ENCODE measurements around the gene VWA5B2.
A peak's percentile ranks its signal among the peaks of the same experiment; 100 is the strongest.

VWA5B2 gene

DNA sequence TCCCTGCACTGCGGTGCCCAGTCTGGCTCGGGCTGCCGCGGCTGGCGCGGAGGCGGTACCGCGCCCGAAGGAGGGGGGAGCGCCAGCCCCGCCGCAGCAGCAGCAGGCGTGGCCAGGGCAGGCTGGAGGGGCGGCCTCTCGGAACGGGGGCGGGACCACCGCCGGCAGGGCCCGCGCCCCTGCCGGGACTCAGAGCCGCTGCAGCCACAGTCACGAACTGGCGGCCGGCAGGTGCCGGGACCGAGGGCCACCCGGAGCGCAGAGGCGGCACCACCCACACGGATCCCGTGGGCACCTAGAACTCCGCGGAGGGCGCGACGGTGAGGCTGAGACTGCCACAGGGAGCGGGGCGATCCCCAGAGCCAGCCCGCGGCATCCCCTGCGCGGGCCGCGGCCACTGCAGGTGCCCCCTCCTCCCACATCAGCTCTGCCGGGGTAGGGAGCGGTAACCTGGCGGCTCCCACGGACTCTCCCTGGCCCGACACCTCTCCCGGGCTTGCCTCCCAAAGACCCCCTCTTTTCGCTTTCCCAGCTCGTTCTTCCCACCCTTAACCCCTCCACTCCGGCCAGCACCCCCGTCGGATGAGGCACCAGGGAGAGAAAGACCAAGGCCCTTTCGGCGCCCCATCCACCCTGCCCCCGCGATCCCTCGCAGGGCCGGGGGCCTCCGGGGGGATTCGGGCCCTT is at the start of gene VWA5B2:
TSS of gene VWA5B2 (plus strand) at position 192 of the 687 bp plus-strand sequence. CDS start 944 bp downstream, outside the sequence.
- DNase-seq = peak; percentile 76

DNA sequence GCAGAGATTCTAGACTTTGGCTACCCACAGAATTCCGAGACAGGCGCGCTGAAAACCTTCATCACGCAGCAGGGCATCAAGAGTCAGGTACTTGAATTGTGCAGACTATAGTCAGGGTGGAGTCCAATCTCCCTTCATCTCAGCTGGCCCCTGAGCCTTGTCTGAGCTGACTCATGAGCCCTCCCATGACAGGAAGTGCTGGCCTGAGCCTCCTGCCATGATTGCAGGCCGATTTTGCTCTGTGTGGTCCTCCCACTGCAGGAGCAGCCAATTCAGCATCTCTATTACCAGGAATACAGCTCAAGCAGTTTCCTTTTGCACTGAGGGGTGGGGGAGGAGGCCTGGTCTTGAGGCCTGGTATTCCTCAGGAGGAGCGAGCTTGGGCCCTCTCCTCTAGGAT is 49.2 kb upstream of the VWA5B2 start:
- no peak for DNase-seq

DNA sequence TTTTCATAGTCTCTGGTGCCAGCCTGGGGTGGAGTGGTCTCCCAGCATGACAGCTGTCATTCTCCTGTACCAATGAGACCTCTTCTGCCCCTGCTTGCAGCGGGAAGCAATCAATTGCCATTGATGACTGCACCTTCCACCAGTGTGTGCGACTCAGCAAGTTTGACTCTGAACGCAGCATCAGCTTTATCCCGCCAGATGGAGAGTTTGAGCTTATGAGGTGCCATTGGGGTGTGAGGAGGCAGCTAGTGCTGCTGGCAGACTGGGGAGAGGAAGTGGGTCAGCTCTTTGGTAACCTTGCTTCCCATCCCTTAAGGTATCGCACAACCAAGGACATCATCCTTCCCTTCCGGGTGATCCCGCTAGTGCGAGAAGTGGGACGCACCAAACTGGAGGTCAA is 47.8 kb upstream of the VWA5B2 start:
- DNase-seq = no peak

DNA sequence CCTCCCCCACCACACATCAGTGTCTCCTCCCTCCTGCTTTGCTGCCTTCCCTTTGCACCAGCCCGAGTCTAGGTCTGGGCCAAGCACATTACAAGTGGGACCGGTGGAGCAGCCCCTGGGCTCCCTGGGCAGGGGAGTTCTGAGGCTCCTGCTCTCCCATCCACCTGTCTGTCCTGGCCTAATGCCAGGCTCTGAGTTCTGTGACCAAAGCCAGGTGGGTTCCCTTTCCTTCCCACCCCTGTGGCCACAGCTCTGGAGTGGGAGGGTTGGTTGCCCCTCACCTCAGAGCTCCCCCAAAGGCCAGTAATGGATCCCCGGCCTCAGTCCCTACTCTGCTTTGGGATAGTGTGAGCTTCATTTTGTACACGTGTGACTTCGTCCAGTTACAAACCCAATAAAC is 45.7 kb upstream of the VWA5B2 start:
- DNase-seq = no peak

DNA sequence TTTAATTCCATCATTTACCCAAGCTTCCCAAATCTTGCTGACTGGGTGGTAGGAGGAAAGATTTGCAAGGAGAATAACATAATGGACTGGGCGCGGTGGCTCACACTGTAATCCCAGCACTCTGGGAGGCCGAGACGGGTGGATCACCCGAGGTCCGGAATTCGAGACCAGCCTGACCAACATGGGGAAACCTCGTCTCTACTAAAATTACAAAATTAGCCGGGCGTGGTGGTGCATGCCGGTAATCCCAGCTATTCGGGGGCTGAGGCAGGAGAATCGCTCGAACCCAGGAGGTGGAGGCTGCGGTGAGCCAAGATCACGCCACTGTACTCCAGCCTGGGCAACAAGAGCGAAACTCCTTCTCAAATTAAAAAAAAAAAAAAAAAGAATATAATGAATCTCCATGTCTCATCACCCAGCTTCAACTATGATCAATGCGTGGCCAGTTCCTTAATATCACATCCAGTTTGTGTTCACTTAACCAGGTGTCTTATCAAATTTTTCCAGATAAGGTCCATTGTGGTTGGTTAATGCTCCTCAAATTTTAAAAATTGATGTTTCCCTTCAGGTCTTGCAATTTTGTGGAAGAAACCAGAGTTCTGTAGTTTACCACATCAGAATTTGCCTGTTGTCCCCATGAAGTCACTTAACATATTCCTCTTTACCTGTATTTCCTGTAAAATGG is 44.7 kb upstream of the VWA5B2 start:
- DNase-seq = no peak

DNA sequence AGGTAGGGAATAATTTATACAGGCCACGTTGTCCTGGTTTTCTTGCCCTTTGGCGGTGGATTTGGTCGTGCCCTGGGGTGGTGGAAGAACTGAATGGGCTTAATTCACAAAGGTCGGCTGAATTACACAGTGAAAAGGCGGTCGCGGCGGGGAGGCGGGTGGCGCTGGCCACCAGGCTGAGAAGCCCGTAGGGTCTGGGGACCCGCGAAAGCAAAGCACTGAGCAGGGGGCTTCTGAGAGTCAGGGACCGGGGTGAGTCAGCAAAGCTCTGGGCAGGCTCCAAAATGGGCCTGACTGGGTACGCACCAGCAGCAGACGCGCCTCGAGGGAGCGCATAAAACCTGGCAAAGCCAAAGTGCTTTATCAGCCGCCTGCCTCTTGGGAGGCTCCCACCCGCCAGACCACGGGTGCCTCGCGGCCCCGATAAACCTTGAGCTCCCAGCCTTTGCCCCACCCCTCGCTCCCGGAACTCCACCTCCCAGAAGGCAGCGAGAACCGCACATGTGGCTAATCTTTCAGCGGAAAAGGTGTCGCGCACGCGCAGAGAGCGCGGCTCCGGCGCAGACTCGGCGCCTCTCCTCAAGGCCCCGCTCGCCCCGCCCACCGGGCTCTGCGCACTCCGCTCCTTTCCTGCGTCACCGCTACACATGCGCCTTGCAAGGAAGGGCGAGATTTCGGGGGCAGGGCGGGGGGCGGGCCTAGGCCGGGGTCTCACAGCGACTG is 43.8 kb upstream of the VWA5B2 start:
- peak; percentile 99 for DNase-seq

DNA sequence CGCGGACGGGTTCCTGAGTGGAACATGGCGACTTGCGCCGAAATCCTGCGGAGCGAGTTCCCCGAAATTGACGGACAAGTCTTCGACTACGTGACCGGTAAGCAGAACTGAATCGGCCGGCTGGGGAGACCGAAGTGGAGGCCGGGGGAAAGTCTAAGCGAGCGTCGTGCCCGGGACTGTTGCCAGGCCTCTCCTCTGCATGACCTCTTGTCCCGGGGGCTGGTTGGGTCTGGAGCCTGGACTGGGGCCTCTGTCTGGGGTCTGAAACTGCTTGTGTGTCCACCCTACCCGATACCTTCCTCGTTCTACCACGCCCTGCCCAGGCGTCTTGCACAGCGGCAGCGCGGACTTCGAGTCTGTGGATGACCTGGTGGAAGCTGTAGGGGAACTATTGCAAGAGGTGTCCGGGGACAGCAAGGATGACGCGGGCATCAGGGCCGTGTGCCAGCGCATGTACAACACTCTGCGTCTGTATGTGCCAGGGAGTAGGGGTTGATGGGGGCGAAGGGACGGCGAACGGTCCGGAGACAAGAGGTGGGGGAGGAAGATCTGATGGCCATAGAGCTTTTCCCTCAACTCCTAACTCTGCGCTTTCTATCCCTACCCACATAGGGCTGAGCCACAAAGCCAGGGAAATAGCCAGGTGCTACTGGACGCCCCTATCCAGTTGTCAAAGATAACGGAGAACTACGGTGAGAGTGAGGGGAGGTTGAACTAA is 43.0 kb upstream of the VWA5B2 start, which contains the start of gene ABCF3:
TSS of gene ABCF3 (plus strand) at position 16 of the 718 bp plus-strand sequence. CDS start at position 25, 9 bp downstream.
- no peak for DNase-seq

DNA sequence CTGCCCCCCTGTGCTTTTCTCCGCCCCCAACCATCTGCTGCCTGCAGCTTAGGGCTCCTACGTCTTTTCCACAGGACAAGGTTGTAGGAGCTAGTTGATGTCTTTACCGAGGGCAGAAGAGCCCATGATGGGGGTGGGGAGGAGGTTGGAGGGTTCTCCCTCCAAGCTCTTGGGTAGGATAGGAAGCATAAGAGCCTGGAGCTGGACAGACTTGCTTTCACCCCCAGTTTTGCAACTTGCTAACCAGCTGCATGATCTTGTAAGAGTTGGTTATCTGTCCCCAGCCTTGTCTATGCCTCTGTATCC is 42.5 kb upstream of the VWA5B2 start:
- DNase-seq = no peak

DNA sequence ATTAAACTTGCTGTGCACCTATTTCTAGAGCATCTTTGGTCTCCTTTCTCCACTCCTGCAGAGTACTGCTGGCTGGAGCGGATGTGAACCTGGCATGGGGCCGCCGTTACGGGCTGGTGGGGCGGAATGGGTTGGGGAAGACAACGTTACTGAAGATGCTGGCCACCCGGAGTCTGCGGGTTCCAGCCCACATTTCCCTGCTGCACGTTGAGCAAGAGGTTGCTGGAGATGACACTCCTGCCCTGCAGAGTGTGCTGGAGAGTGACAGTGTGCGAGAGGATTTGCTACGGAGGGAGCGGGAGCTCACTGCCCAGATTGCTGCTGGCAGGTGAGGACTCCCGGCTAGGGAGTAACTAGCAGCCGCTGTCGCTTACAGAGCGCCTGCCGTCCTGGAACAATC is 41.3 kb upstream of the VWA5B2 start:
- DNase-seq = no peak

DNA sequence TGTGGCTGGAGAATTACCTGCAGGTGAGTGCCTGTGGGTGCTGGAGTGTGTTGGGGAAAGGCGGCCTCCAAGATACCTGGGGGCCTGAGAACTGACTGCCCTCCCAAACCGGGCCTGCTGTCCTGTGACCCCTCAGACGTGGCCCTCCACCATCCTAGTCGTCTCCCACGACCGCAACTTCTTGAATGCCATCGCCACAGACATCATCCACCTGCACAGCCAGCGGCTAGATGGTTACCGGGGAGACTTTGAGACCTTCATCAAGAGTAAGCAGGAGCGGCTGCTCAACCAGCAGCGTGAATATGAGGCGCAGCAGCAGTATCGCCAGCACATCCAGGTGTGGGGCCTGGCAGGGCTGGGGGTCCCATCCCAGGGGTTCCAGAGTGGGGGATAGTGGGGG is 40.0 kb upstream of the VWA5B2 start:
- DNase-seq = no peak

DNA sequence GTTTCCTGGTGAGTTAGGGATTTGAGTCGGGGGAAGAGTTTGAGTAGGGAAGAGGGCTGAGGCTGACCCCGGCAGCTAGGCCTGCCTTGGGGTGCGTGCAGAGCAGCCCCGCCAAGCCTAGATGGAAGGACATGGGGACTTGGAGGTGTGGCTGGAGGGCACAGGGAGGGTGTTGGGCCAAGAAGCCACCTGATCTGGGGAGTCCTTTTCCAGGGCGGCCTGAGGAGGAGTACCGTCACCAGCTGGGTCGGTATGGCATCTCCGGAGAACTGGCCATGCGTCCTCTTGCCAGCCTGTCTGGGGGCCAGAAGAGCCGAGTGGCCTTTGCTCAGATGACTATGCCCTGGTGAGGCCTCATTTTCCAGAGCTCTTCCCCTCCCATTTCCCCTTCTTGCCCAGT is 36.5 kb upstream of the VWA5B2 start:
- no peak for DNase-seq

DNA sequence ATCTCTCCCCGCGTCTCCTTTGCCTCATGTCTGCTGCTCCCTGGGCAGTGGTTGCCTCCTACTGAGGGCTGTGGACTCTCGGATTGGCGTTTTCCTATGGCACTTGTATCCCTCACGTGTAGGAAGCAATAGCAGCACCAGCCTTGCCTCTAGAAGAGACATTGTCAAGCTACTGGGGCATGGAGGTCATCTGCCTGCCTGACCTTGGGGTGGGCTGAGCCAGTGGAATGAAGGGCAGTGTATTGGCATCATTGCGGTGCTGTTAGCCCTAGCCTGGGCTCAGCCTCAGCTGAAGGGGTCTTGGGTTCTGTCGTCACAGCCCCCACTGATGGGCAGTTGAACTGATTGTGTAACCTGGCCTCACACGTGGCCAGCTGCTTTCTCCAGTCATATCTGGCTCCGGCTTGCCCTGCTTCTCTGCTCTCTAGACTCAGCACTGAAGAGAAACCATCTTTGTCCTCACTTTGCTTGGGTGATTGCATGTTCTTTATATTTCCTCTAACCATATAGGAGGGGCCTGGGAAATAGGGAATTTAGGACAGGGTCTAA is 35.3 kb upstream of the VWA5B2 start:
- DNase-seq = no peak

DNA sequence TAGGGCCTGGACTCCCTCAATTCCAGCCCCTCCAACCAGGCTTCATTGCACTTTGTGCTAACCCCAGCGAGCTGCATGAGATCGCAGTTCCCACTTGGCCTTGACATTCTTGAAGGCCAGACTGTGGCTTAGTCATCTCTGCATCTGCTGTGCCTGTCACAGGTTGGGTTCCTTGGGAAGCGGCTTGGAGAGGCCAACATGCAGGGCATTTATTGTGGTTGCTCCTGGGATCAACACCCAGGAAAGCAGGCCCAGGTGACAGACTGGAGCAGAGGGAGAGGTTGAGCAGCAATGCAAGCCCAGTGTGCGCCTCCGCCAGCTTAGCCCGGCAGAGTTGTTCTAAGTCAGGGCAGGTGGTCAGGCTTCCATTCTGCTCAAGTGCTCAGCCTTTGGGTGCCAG is 32.8 kb upstream of the VWA5B2 start:
- no peak for DNase-seq

DNA sequence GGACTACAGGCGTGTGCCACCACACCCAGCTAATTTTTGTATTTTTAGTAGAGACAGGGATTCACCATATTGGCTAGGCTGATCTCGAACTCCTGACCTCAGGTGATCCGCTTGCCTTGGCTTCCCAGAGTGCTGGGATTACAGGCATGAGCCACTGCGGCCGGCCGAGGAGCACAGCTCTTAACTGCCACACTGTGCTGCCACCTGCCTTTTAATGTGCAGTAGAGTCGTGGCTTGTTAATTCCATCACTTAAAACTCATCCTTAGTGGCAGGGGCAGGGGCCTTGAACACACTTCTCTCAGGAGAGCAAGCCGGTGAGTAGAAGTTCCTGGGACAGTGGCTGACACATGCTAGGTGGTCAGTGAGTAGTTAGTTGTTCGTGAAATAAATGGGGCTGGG is 30.9 kb upstream of the VWA5B2 start:
- no peak for DNase-seq

DNA sequence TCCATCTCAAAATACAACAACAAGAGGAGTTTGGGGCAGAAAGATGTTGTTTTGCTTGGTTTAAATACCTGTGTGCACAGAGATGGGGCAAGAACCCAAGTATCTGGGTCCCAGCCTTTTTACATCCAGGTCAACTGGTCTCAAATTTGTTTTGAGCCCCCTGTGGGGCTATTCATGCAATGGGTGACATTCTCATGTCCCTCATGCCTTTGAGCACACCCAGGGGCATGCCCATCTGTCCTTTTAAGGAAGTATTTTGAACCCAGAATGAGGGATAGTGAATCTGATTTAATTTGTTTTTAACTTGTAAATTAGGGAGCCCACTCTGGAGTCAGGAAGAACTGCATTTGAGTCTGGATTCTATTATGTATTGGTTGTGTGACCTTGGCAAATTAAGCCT is 28.6 kb upstream of the VWA5B2 start:
- no peak for DNase-seq

DNA sequence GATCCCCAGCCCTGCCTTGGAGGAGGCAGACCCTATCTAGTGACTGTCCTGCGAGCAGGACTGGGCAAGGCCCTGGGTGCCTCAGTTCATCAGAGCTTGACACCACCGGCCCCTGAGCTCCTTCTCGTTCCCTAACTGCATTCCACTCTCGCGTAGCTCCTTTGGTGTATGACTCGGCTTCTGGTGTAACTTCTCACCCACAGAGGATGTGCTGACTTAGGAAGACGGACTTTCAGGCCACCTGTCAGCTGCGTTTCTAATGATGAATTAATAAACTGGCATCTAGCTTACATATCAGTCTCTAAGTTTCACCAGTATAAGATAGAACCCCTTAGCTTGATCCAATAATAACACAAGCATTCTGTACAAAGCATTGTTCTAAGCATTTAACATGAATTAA is 25.9 kb upstream of the VWA5B2 start:
- no peak for DNase-seq

DNA sequence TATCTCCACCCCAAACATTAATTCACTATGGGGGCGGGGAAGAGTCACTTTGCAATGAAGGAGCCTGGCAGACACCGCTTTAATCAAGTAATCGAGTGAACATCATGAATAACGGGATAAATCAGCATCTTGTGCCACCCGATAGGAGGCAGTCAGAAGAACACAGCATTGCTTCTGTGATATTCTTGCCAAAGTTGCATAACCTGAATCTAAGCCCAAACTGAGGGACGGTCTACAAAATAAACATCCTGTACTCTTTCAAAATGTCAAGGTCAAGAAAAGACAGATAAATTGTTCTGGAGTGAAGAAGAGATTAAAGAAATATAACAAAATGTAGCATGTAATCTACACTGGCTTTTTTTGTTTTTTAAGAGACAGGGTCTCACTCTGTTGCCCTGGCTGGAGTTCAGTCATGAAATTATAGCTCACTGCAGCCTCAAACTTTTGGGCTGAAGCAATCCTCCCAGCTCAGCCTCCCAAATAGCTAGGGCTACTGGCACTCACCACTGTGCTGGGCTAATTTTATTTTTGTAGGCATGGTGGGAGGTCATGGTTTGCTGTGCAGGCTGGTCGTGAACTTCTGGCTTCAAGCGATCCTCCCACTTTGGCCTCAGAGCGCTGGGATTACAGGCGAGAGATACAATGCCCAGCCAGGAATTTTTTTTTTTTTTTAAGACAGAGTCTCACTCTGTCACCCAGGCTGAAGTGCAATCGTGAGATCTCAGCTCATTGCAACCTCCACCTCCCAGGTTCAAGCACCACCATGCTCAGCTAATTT is 20.1 kb upstream of the VWA5B2 start:
- no peak for DNase-seq

DNA sequence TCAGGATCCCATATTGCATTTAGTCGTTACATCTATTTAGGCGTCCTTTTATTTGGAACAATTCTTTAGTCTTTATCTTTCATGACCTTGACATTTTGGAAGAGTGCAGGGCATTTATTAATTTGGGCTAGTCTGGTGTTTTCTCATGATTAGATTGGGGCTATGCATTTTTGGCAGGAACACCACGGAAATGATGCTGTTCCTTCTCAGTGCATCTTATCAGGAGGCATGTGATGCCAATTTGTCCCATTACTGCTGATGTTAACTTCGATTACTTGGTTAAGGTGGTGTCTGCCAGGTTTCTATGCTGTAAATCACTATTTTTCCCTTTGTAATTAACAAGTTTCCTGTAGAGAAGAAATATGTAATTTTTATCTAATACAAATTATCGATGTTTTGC is 18.1 kb upstream of the VWA5B2 start:
- DNase-seq = no peak

DNA sequence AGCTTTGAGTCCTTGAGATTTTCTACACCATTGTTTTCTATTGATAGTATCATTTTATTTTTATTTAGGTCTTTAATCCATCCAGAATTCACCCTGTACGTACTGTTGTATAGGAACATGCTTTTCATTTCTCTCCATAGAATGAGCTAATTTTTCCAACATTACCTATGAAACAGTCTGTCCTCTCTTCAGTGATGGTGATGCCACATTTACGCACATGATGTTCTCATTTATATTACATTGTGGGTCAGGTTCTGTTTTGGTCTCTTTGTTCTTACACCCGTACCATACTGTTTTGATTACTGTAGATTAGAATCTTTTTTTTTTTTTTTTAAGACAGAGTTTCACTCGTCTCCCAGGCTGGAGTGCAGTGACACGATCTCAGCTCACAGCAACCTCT is 17.7 kb upstream of the VWA5B2 start:
- no peak for DNase-seq

DNA sequence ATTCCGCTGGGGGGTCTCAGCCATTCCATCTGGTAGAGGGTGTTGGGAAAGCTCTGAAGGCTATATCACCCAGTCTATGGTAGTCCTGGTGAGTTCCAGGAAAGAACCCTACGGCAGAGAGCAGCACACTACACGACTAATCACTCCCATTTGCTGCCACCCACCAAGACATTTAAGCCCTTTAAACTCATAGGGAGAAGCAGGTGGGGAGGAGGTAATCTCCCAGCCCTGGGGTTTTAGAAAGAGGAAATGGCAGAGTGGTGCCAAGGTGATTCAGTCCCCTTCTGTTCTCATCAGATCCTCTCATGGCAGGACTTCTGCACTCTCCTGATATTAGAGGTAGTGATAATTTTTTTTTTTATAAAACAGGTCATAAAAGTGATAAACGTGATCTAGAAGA is 10.6 kb upstream of the VWA5B2 start:
- DNase-seq = no peak

DNA sequence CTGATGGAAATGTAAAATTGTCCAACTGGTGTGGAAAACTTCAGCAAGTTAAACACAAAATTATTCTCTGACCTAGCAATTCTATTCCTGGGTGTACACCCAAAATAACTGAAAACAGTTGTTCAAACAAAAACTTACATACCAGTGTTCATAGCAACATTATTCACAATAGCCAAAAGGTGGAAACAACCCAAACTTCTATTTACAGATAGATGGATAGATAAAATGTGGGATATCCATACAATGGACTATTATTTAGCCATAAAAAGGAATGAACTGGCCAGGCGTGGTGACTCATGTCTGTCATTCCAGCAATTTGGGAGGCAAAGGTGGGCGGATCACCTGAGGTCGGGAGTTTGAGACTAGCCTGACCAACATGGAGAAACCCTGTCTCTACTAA is 6.9 kb upstream of the VWA5B2 start:
- DNase-seq = no peak

DNA sequence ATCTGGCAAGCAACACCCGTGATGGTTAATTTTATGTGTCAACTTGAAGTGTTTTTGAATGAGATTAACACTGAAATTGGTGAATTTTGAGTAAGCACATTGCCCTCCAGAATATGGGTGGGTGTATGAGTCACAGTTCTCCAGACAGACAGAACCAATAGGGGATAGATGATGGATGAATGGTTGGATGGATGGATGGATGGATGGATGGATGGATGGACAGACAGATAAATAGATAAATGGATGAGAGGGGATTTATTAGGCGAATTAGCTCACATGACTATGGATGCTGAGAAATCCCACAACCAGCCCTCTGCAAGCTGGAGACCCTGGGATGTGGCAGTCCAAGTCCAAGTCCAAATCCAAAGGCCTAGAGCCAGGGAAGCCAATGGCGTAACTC is 5.4 kb upstream of the VWA5B2 start:
- DNase-seq = no peak
